HepG2 (cell line): ENCODE results near the gene SLC5A5. TPM values are rescaled to one million over a fixed set of nuclear protein-coding genes. Genes with fewer than 3 reads are reported as not detected.
A peak's percentile ranks its signal among the peaks of the same experiment; 100 is the strongest.

Experiments
- AKNA ChIP-seq: sonication (generic); formaldehyde crosslinking; IDR thresholded peaks from 2 replicates; pipeline ENCODE4 v1.4.0; 2020; ENCODE audit warnings: missing genetic modification reagents, borderline replicate concordance
- BATF2 ChIP-seq: sonication (generic); formaldehyde crosslinking; IDR thresholded peaks from 2 replicates; pipeline ENCODE4 v1.8.0; 2022; ENCODE audit warnings: mild to moderate bottlenecking, missing genetic modification reagents, moderate library complexity
- BRF2 ChIP-seq: sonication (generic); formaldehyde crosslinking; IDR thresholded peaks from 2 replicates; pipeline ENCODE4 v1.8.1; 2022; ENCODE audit warnings: mild to moderate bottlenecking, missing genetic modification reagents
- CCDC6 ChIP-seq: sonication (generic); formaldehyde crosslinking; IDR thresholded peaks from 2 replicates; pipeline ENCODE4 v1.8.1; 2022; ENCODE audit warnings: mild to moderate bottlenecking, missing genetic modification reagents, moderate library complexity
- CHD2 ChIP-seq: IDR thresholded peaks from 2 replicates; pipeline ENCODE4 v1.6.1; 2011; ENCODE audit warnings: low read depth, low read length, improper control_type of control experiment
- ETV6 ChIP-seq: sonication (generic); formaldehyde crosslinking; conservative IDR thresholded peaks from 2 replicates; pipeline ENCODE4 v1.4.0; 2020; ENCODE audit warnings: missing genetic modification reagents
- HMG20A ChIP-seq: IDR thresholded peaks from 2 replicates; pipeline ENCODE4 v1.6.1; 2016; ENCODE audit warnings: borderline replicate concordance
- HMGXB4 ChIP-seq, 2 experiments: sonication (generic) in 1 of 2; formaldehyde crosslinking in 1 of 2; IDR thresholded peaks; 2 replicates each; pipeline versions ENCODE4 v1.4.0 to v1.6.1; 2018 to 2020; ENCODE audit warnings: missing genetic modification reagents in 2 of 2, borderline replicate concordance in 1 of 2, low read depth in 1 of 2, mild to moderate bottlenecking in 1 of 2, missing biosample characterization in 1 of 2
- HOMEZ ChIP-seq: IDR thresholded peaks from 2 replicates; pipeline ENCODE4 v1.6.1; 2016; ENCODE audit warnings: low read depth
- PCBP2 ChIP-seq: fragments of 200-400 bp; formaldehyde crosslinking; optimal IDR thresholded peaks from 2 replicates; pipeline ENCODE3; 2018; ENCODE audit warnings: low read length, low read depth; ENCODE audit not compliant: poor library complexity, severe bottlenecking
- PITX1 ChIP-seq: sonication (generic); formaldehyde crosslinking; IDR thresholded peaks from 2 replicates; pipeline ENCODE4 v1.5.1; 2020; ENCODE audit warnings: mild to moderate bottlenecking, missing genetic modification reagents
- RFXAP ChIP-seq: sonication (generic); formaldehyde crosslinking; IDR thresholded peaks from 2 replicates; pipeline ENCODE4 v1.4.0; 2020; ENCODE audit warnings: missing genetic modification reagents, borderline replicate concordance
- SMARCE1 ChIP-seq: fragments of 450-650 bp; IDR thresholded peaks from 2 replicates; pipeline ENCODE4 v1.6.1; 2017; ENCODE audit warnings: borderline replicate concordance
- SMC3 ChIP-seq: IDR thresholded peaks from 2 replicates; pipeline ENCODE4 v1.6.1; 2011; ENCODE audit warnings: low read length, improper control_type of control experiment
- SRF ChIP-seq: IDR thresholded peaks from 2 replicates; pipeline ENCODE4 v1.6.1; 2011; ENCODE audit warnings: mild to moderate bottlenecking, low read depth, low read length, moderate library complexity
- ZNF432 ChIP-seq: sonication (generic); formaldehyde crosslinking; IDR thresholded peaks from 2 replicates; pipeline ENCODE4 v1.5.0; 2020; ENCODE audit warnings: missing genetic modification reagents, mild to moderate bottlenecking, borderline replicate concordance
- ZNF446 ChIP-seq: sonication (generic); formaldehyde crosslinking; IDR thresholded peaks from 2 replicates; pipeline ENCODE4 v1.5.0; 2020; ENCODE audit warnings: mild to moderate bottlenecking, missing genetic modification reagents
- ZNF451 ChIP-seq: sonication (generic); formaldehyde crosslinking; IDR thresholded peaks from 2 replicates; pipeline ENCODE4 v1.5.0; 2020; ENCODE audit warnings: mild to moderate bottlenecking, missing genetic modification reagents
- ZNF543 ChIP-seq: sonication (generic); formaldehyde crosslinking; IDR thresholded peaks from 2 replicates; pipeline ENCODE4 v1.4.0; 2020; ENCODE audit warnings: mild to moderate bottlenecking, missing genetic modification reagents
- polyA plus RNA-seq, 8 experiments: library from polyadenylated mRNA; depleted of rRNA in 3 of 8; stranded (reverse) in 7 of 8; unstranded in 1 of 8; fragments of >200 nt; fragmentation: Illumina TruSeq in 4 of 8; extraction: Trizol in 4 of 8; gene quantifications; 2 replicates each; pipeline versions ENCODE4 v1.2.1 to v1.2.3, GENCODE V29; 2011 to 2016; ENCODE audit warnings: low read depth in 4 of 8, missing spikeins in 1 of 8, mixed read lengths in 1 of 8; ENCODE audit not compliant: insufficient read depth in 1 of 8
- total RNA-seq, 5 experiments: library from RNA; depleted of rRNA; stranded (reverse); fragments of >200 nt; fragmentation: Illumina TruSeq; extraction: Trizol; gene quantifications; 2 replicates each; pipeline ENCODE4 v1.2.3, GENCODE V29; 2016; ENCODE audit warnings: low read depth in 1 of 5

The SLC5A5 gene
- total and polyA plus RNA-seq, 2 of the 13 experiments (the other 11 are each of a cell fraction or from before 2014, with no cell fraction given), result not detected

- no peak for TF ChIP-seq BRF2 (CRISPR knock-in tag)
- no peak for TF ChIP-seq SMARCE1
- TF ChIP-seq AKNA, result no peak
- no peak for TF ChIP-seq HMG20A (CRISPR knock-in tag)
- TF ChIP-seq ETV6 (CRISPR knock-in tag), result no peak
- no peak for TF ChIP-seq ZNF432
- no peak for TF ChIP-seq BATF2 (CRISPR knock-in tag)
- TF ChIP-seq SMC3, result no peak
- no peak for TF ChIP-seq CCDC6 (CRISPR knock-in tag)
- no peak for TF ChIP-seq RFXAP (CRISPR knock-in tag)
- no peak for TF ChIP-seq ZNF446 (CRISPR knock-in tag)
- TF ChIP-seq ZNF451 (CRISPR knock-in tag), result no peak
- no peak for TF ChIP-seq HOMEZ (CRISPR knock-in tag)
- no peak for TF ChIP-seq CHD2
- 0 out of 2 replicates have a peak, but pooled peaks have one; percentile 37 for TF ChIP-seq ZNF543 (CRISPR knock-in tag)
- no peak for TF ChIP-seq PITX1 (CRISPR knock-in tag)
- no peak for TF ChIP-seq SRF
- no peak for TF ChIP-seq HMGXB4 (CRISPR knock-in tag; IDR thresholded peaks at IDR 0.05; ENCODE audit: borderline replicate concordance in 1 of 2, low read depth in 1 of 2)
- TF ChIP-seq PCBP2, result no peak
Measured at GRCh38 chr19:17847538-17848366, 24.0 kb upstream of the SLC5A5 start, which contains the start of gene JAK3 (continued).
